HEK293T (cell line): ENCODE data around the gene IL10RB.

Experiments used
- CTBP1 ChIP-seq: fragments of 450-650 bp; IDR thresholded peaks from 2 replicates; pipeline ENCODE4 v1.6.1; 2016; ENCODE audit warnings: borderline replicate concordance
- TARDBP ChIP-seq: fragments of 450-650 bp; IDR thresholded peaks from 2 replicates; pipeline ENCODE4 v1.6.1; 2016
- TF ChIP-seq, protein P1 (sequence below): fragments of 450-650 bp; IDR thresholded peaks from 2 replicates; pipeline ENCODE4 v1.6.1; 2016

DNA sequence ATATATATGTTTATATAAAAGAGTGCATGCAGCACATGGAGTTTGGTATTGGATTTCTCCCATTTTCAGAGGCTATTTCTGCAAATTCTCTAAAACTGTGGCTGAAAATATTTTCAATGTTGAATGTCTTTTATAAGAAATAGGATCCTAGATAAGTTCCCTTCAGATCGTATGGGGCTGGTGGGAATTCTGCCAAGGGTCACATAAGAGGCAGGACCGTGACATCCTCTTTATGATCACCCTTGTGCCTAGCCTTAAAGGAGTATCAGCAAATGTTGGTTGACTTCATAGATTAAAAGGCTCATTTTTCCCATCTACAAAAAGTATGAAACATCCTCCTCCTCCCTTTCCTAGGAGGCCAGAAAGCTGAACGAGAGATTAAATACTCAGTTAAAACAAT is 37.7 kb upstream of the IL10RB start:
- TF ChIP-seq TARDBP (no peak), CTBP1 (no peak)
- TF ChIP-seq, protein P1, sequence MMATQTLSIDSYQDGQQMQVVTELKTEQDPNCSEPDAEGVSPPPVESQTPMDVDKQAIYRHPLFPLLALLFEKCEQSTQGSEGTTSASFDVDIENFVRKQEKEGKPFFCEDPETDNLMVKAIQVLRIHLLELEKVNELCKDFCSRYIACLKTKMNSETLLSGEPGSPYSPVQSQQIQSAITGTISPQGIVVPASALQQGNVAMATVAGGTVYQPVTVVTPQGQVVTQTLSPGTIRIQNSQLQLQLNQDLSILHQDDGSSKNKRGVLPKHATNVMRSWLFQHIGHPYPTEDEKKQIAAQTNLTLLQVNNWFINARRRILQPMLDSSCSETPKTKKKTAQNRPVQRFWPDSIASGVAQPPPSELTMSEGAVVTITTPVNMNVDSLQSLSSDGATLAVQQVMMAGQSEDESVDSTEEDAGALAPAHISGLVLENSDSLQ: no peak
